ES-I3 (cell line): ENCODE results near the gene CSPG5.

Source experiments
- H3K36me3 ChIP-seq: 2 replicates; pipeline ENCODE4 v1.6.1; 2013; ENCODE audit warnings: mild to moderate bottlenecking, low read length, control low read depth, moderate library complexity; ENCODE audit not compliant: insufficient read depth
- H3K4me1 ChIP-seq: 2 replicates; pipeline ENCODE4 v1.6.1; 2013; ENCODE audit warnings: mild to moderate bottlenecking, control low read depth, low read length; ENCODE audit not compliant: insufficient read depth
- H3K9ac ChIP-seq: 2 replicates; pipeline ENCODE4 v1.6.1; 2013; ENCODE audit warnings: low read depth, mild to moderate bottlenecking, low read length, moderate library complexity
- H3K9me3 ChIP-seq: 2 replicates; pipeline ENCODE4 v1.6.1; 2013; ENCODE audit warnings: mild to moderate bottlenecking, low read length, moderate library complexity; ENCODE audit not compliant: control insufficient read depth, insufficient read depth

CSPG5 gene

GRCh38 chr3:47577583-47578118 lies 1.0 kb downstream of the CSPG5 start:
- H3K9me3 ChIP-seq: no peaks in the 10 kb centered on the region
- no peaks in the 10 kb centered on the region; the same call in 1 of the 2 replicates for H3K4me1 ChIP-seq
- no peaks in the 10 kb centered on the region for H3K36me3 ChIP-seq
- H3K9ac ChIP-seq: peak overlapping the region; percentile 44; the same call in 1 of the 2 replicates

DNA sequence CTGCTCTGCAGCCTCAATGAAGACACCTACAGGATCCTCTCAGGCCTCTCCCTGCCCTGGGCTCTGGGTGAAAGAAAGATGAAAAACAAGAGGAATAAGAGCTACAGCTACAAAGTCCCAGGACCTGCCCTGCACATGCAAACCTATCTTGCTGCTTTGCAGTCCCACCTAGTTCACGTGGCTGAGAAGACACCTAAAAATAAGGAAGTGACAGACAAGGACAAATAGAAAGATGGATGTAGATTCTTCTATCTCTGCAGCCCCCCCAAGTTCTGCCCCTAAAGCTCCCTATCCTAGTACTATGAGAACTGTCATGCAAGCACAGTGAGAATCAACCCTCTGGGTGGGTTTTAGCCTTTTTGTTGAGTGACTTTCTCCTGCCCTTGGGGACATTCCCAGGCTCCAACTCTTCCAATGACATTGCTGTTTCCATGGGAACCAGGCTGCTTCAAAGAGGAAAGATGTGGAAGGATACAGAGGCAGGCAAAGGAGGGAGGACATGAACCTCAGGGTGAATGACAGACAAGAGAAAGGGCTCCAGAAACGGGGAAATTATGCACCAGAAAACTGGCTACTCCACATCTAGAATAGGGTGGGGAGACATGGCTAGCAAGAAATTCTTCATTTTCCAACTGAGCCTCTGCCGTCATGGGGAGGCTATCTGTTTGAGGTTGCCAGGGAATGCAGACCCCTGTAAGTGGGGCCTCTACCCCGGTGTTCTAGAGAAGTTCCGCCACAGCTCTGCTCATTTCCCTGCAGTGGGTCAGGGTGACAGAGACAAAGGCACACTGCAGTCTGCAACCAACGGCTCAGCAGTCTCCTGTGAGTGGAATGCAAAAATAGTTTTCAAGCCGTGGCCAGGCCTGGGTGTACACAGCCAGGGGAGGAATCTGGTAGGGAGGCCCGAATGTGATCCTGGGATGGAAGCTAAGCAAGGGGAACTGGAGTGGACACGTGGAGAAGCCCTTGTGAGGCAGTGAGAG lies 5.2 kb downstream of the CSPG5 start:
- Histone ChIP-seq H3K4me1 (no peaks in the 10 kb centered on the region; the same call in 1 of the 2 replicates), H3K9me3 (no peaks in the 10 kb centered on the region), H3K36me3 (no peaks in the 10 kb centered on the region), H3K9ac (no peak overlapping the region)

DNA sequence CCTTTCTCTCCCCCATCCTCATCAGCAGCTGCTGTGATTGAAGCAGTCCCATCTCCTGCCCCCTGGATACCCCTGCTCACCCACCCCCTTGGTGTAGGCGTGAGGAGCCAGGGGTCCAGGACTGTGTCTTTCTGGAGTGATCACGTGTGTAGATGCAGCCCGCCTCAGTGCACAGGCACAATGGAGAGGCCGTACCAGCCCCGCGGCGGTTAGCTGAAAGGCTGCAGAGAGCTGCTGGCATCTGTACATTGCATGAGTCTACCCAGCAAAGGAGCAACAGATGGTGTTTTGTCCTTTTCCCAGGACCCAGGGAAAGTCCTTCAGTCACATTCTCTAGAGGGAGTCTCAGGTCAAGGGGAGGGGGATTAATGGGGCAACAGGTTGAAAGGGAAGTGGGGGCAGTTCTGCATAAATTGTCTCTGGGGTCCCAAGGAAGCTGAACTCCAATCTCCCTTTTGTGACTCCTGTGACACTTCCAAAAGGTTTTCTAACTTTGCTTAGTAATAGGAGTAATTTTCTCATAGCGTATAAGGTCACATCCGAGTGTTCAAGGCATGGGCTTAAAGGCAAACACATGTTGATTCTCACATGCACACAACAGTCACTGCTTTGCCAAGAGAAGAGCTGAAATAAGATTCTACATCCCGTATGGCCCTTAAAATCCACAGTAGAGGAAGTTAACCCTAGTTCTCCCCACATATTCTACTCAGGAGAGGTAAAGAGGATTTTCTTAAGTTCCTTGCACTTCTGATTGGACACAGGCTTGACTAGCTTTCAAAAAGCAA lies 7.1 kb downstream of the CSPG5 start:
- Histone ChIP-seq H3K9me3 (no peaks in the 10 kb centered on the region), H3K9ac (no peak overlapping the region), H3K4me1 (no peaks in the 10 kb centered on the region), H3K36me3 (no peaks in the 10 kb centered on the region)

GRCh38 chr3:47568901-47569300 lies 9.8 kb downstream of the CSPG5 start:
- Histone ChIP-seq H3K9me3 (no peaks in the 10 kb centered on the region), H3K36me3 (no peaks in the 10 kb centered on the region), H3K9ac (no peak overlapping the region), H3K4me1 (no peaks in the 10 kb centered on the region)

DNA sequence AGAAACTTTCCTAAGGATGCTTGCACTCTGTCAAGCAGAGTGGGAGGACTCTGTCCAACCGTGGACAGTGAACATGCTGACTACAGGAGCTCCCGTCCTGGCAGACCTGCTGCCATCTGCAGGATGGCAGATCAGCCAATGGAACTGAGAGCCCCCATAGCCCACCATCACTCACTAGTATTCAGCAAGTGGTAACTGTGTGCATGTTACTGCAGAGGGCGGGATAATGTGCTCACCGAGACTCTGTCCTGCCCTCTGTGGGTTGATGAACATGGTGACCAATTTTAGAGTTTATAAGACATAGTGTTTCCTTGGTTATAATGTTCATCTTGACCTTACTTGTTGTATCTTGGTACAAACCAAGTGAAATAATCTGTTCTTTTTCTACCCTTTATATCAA lies 11.5 kb downstream of the CSPG5 start:
- Histone ChIP-seq H3K9me3 (no peaks in the 10 kb centered on the region), H3K9ac (no peak overlapping the region), H3K4me1 (no peaks in the 10 kb centered on the region), H3K36me3 (no peaks in the 10 kb centered on the region)

- Histone ChIP-seq H3K9ac (no peak overlapping the region), H3K36me3 (no peaks in the 10 kb centered on the region), H3K9me3 (no peaks in the 10 kb centered on the region), H3K4me1 (no peaks in the 10 kb centered on the region)
Observed at GRCh38 chr3:47566667-47567066, 12.0 kb downstream of the CSPG5 start.

- H3K9me3 ChIP-seq: no peaks in the 10 kb centered on the region
- no peak overlapping the region for H3K9ac ChIP-seq
- H3K36me3 ChIP-seq: no peaks in the 10 kb centered on the region
- no peaks in the 10 kb centered on the region for H3K4me1 ChIP-seq
Observed at GRCh38 chr3:47565734-47566550, 12.7 kb downstream of the CSPG5 start.

- Histone ChIP-seq H3K4me1 (no peaks in the 10 kb centered on the region), H3K9me3 (no peaks in the 10 kb centered on the region), H3K9ac (no peak overlapping the region), H3K36me3 (no peaks in the 10 kb centered on the region)
Observed at GRCh38 chr3:47556351-47556750, 22.3 kb downstream of the CSPG5 start.

DNA sequence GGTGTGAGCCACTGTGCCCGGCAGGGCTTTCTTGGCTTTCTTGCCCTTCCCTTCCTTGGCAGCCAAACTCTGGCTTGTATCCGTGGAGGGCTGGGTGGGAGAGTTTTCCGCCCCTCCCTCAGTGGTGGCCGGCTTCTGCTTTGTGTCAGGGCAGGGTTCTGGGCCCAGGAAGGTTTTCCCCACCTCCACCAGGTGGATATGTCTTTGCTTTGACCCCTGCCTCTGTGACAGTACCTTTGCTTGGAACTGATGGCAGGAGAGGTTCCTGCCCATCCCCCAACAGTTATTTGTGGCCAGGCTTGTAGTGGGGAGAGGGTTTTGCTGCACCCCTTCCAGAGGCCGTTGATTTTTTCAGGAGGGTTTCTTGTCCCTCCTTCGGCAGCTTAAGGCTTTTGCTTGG lies 24.3 kb downstream of the CSPG5 start:
- H3K9me3 ChIP-seq: no peaks in the 10 kb centered on the region
- H3K9ac ChIP-seq: no peak overlapping the region
- no peaks in the 10 kb centered on the region for H3K36me3 ChIP-seq
- no peaks in the 10 kb centered on the region for H3K4me1 ChIP-seq

DNA sequence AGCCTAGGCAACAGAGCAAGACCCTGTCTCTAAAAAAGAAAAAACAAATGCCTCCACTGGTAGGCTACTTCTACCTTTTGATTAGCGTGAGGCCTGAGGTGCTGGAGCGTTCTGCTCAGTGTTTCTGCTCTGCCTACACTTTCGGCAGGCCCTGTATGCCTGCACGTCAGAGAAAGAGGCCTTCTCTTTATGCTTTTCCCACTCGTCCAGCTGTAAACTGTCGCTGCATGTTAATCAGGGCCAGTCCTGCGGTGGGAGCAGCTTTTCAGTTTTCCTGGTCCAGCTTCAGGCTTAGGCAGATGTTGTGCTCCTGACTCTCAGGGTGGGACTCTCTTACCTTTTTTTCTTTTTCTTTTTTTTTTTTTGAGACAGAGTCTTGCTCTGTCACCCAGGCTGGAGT lies 25.3 kb downstream of the CSPG5 start:
- H3K4me1 ChIP-seq: no peaks in the 10 kb centered on the region
- H3K9me3 ChIP-seq: no peaks in the 10 kb centered on the region
- no peak overlapping the region for H3K9ac ChIP-seq
- H3K36me3 ChIP-seq: no peaks in the 10 kb centered on the region

GRCh38 chr3:47542471-47543173 lies 36.0 kb downstream of the CSPG5 start:
- H3K36me3 ChIP-seq: no peaks in the 10 kb centered on the region
- no peak overlapping the region for H3K9ac ChIP-seq
- H3K4me1 ChIP-seq: no peaks in the 10 kb centered on the region
- H3K9me3 ChIP-seq: no peaks in the 10 kb centered on the region

GRCh38 chr3:47541583-47542108 lies 37.0 kb downstream of the CSPG5 start:
- H3K9me3 ChIP-seq: no peaks in the 10 kb centered on the region
- no peaks in the 10 kb centered on the region for H3K4me1 ChIP-seq
- no peak overlapping the region for H3K9ac ChIP-seq
- H3K36me3 ChIP-seq: no peaks in the 10 kb centered on the region

DNA sequence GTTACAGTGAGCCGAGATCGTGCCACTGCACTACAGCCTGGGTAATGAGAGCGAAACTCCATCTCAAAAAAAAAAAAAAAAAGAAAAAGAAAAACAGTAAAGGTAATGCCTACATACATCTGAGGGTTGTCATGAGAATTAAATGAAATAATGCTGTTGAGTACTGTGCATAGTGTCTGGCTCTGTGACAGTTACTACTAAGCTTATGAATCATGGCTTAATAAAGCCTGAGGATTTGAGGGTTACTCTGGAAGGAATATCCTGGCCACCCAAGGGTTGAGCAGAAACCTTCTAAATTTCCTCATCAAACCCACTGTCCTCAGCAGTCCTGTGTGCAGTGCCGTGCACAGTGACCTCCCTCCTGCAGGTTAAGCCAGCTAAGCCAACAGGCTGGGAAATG lies 38.4 kb downstream of the CSPG5 start:
- Histone ChIP-seq H3K36me3 (no peaks in the 10 kb centered on the region), H3K9me3 (no peaks in the 10 kb centered on the region)

More for the DNA sequence above, 38.4 kb downstream of the CSPG5 start:
- Histone ChIP-seq H3K4me1 (no peaks in the 10 kb centered on the region), H3K9ac (no peak overlapping the region)
